SJCRH30 (cell line): Measurements from ENCODE around the gene PRKD2. TPM values are rescaled to one million over a fixed set of nuclear protein-coding genes. Genes with fewer than 3 reads are reported as not detected.
A peak's percentile ranks its signal among the peaks of the same experiment; 100 is the strongest.

Experiments
- DNase-seq, 2 experiments: peaks; one replicate each; pipeline ENCODE4 v3.0.0-alpha.2; 2015 to 2020
- H3K27ac ChIP-seq: fragments of 250-450 bp; sonication (Bioruptor Pico); 2 replicates; pipeline ENCODE4 v1.5.1; 2020; ENCODE audit warnings: mild to moderate bottlenecking, moderate library complexity
- H3K27me3 ChIP-seq: fragments of 250-450 bp; sonication (Bioruptor Pico); 2 replicates; pipeline ENCODE4 v1.5.1; 2020; ENCODE audit warnings: mild to moderate bottlenecking, moderate library complexity
- H3K36me3 ChIP-seq: fragments of 250-450 bp; sonication (Bioruptor Pico); 2 replicates; pipeline ENCODE4 v1.5.1; 2020; ENCODE audit warnings: mild to moderate bottlenecking, moderate library complexity
- H3K4me1 ChIP-seq: fragments of 250-450 bp; sonication (Bioruptor Pico); 2 replicates; pipeline ENCODE4 v1.5.1; 2020; ENCODE audit warnings: mild to moderate bottlenecking, moderate library complexity
- H3K4me3 ChIP-seq: fragments of 250-450 bp; sonication (Bioruptor Pico); 2 replicates; pipeline ENCODE4 v1.5.1; 2020; ENCODE audit warnings: mild to moderate bottlenecking, moderate library complexity
- H3K9me3 ChIP-seq: fragments of 250-450 bp; sonication (Bioruptor Pico); replicated peaks from 2 replicates; pipeline ENCODE4 v1.5.1; 2020; ENCODE audit warnings: mild to moderate bottlenecking, moderate library complexity
- total RNA-seq: library from RNA; depleted of rRNA; stranded (reverse); fragments of >200 nt; shearing (Covaris generic); gene quantifications from 2 replicates; pipeline ENCODE4 v1.2.3, GENCODE V29; 2014

PRKD2 gene
- total RNA-seq, 1 experiment from 2014 or later = 7.7 TPM

GRCh38 chr19:46723023-46723461, 6.1 kb upstream of the PRKD2 start:
- Histone ChIP-seq H3K36me3 (peaks cover 48% of the 10 kb centered on the region), H3K27ac (no peak overlapping the region), H3K9me3 (no peaks in the 10 kb centered on the region), H3K4me3 (no peak overlapping the region), H3K4me1 (no peaks in the 10 kb centered on the region), H3K27me3 (no peaks in the 10 kb centered on the region)
- no peak for DNase-seq

- Histone ChIP-seq H3K27me3 (no peaks in the 10 kb centered on the region), H3K4me1 (no peaks in the 10 kb centered on the region), H3K36me3 (peaks cover 43% of the 10 kb centered on the region), H3K4me3 (no peak overlapping the region), H3K9me3 (no peaks in the 10 kb centered on the region), H3K27ac (no peak overlapping the region)
- no peak for DNase-seq
These were observed 5.6 kb upstream of the PRKD2 start for GRCh38 chr19:46722421-46723022.

GRCh38 chr19:46722004-46722380, 5.1 kb upstream of the PRKD2 start:
- H3K4me3 ChIP-seq = no peak overlapping the region
- no peaks in the 10 kb centered on the region for H3K4me1 ChIP-seq
- DNase-seq = no peak
- no peak overlapping the region for H3K27ac ChIP-seq
- no peaks in the 10 kb centered on the region for H3K27me3 ChIP-seq
- peaks cover 37% of the 10 kb centered on the region for H3K36me3 ChIP-seq
- H3K9me3 ChIP-seq = no peaks in the 10 kb centered on the region

GRCh38 chr19:46721269-46722003, 4.5 kb upstream of the PRKD2 start:
- H3K4me3 ChIP-seq = no peak overlapping the region
- DNase-seq = no peak
- H3K9me3 ChIP-seq = no peaks in the 10 kb centered on the region
- H3K4me1 ChIP-seq = no peaks in the 10 kb centered on the region
- H3K36me3 ChIP-seq = peaks cover 32% of the 10 kb centered on the region
- H3K27ac ChIP-seq = no peak overlapping the region
- H3K27me3 ChIP-seq = no peaks in the 10 kb centered on the region

GRCh38 chr19:46720503-46721239, 3.8 kb upstream of the PRKD2 start:
- Histone ChIP-seq H3K4me1 (no peaks in the 10 kb centered on the region), H3K36me3 (peaks cover 28% of the 10 kb centered on the region), H3K9me3 (no peaks in the 10 kb centered on the region), H3K27ac (no peak overlapping the region), H3K27me3 (no peaks in the 10 kb centered on the region), H3K4me3 (no peak overlapping the region)
- no peak for DNase-seq

GRCh38 chr19:46719629-46720502, 3.0 kb upstream of the PRKD2 start:
- no peaks in the 10 kb centered on the region for H3K9me3 ChIP-seq
- DNase-seq = no peak
- H3K27ac ChIP-seq = no peak overlapping the region
- H3K27me3 ChIP-seq = no peaks in the 10 kb centered on the region
- peaks cover 26% of the 10 kb centered on the region for H3K36me3 ChIP-seq
- no peak overlapping the region for H3K4me3 ChIP-seq
- H3K4me1 ChIP-seq = no peaks in the 10 kb centered on the region

GRCh38 chr19:46718934-46719622, 2.2 kb upstream of the PRKD2 start:
- no peak for DNase-seq
- H3K9me3 ChIP-seq = no peaks in the 10 kb centered on the region
- H3K27me3 ChIP-seq = no peaks in the 10 kb centered on the region
- no peaks in the 10 kb centered on the region for H3K4me1 ChIP-seq
- H3K36me3 ChIP-seq = peaks cover 20% of the 10 kb centered on the region
- H3K4me3 ChIP-seq = no peak overlapping the region
- no peak overlapping the region for H3K27ac ChIP-seq

- no peak for DNase-seq
- no peaks in the 10 kb centered on the region for H3K9me3 ChIP-seq
- H3K4me1 ChIP-seq = no peaks in the 10 kb centered on the region
- no peaks in the 10 kb centered on the region for H3K27me3 ChIP-seq
- no peak overlapping the region for H3K4me3 ChIP-seq
- H3K27ac ChIP-seq = no peak overlapping the region
- peaks cover 20% of the 10 kb centered on the region for H3K36me3 ChIP-seq
These were observed 1.4 kb upstream of the PRKD2 start for GRCh38 chr19:46718157-46718933.

- H3K27ac ChIP-seq = no peak overlapping the region
- H3K36me3 ChIP-seq = peaks cover 20% of the 10 kb centered on the region
- H3K9me3 ChIP-seq = no peaks in the 10 kb centered on the region
- H3K27me3 ChIP-seq = no peaks in the 10 kb centered on the region
- no peak for DNase-seq
- no peak overlapping the region for H3K4me3 ChIP-seq
- no peaks in the 10 kb centered on the region for H3K4me1 ChIP-seq
These were observed 816 bp upstream of the PRKD2 start for GRCh38 chr19:46717716-46718143.

GRCh38 chr19:46716672-46717033, 261 bp downstream of the PRKD2 start:
- no peaks in the 10 kb centered on the region for H3K27me3 ChIP-seq
- H3K4me1 ChIP-seq = no peaks in the 10 kb centered on the region
- H3K9me3 ChIP-seq = no peaks in the 10 kb centered on the region
- peak overlapping the region; percentile 88 for H3K4me3 ChIP-seq
- peaks cover 15% of the 10 kb centered on the region for H3K36me3 ChIP-seq
- DNase-seq = peak in 1 of 2 experiments; percentile 29
- H3K27ac ChIP-seq = 0 out of 2 replicates have a peak overlapping the region, but pooled peaks have one; percentile 12

GRCh38 chr19:46715975-46716671, 791 bp downstream of the PRKD2 start:
- Histone ChIP-seq H3K4me1 (no peaks in the 10 kb centered on the region), H3K4me3 (peak overlapping the region; percentile 88), H3K27me3 (no peaks in the 10 kb centered on the region), H3K27ac (0 out of 2 replicates have a peak overlapping the region, but pooled peaks have one; percentile 12), H3K9me3 (no peaks in the 10 kb centered on the region), H3K36me3 (peaks cover 11% of the 10 kb centered on the region; the same call in 1 of the 2 replicates)
- peak; percentile 30 to 45 for DNase-seq

GRCh38 chr19:46715620-46715974, 1.3 kb downstream of the PRKD2 start:
- Histone ChIP-seq H3K4me3 (peak overlapping the region; percentile 88), H3K27me3 (no peaks in the 10 kb centered on the region), H3K9me3 (no peaks in the 10 kb centered on the region), H3K27ac (no peak overlapping the region), H3K36me3 (peaks cover 6% of the 10 kb centered on the region; the same call in 1 of the 2 replicates), H3K4me1 (no peaks in the 10 kb centered on the region)
- no peak for DNase-seq
